HEK293 (cell line): ENCODE measurements around the gene PPP6R1.

ENCODE experiments used
- MEIS1 ChIP-seq: sonication (generic); formaldehyde crosslinking; IDR thresholded peaks from 2 replicates; pipeline ENCODE4 v1.8.1; 2022; ENCODE audit warnings: missing genetic modification reagents, mild to moderate bottlenecking, borderline replicate concordance
- ZBTB7A ChIP-seq: fragments of 450-650 bp; formaldehyde crosslinking; IDR thresholded peaks from 2 replicates; pipeline ENCODE4 v1.5.1; 2016; ENCODE audit warnings: low read depth, missing biosample characterization, missing genetic modification characterization
- ZNF645 ChIP-seq: fragments of 450-650 bp; formaldehyde crosslinking; IDR thresholded peaks from 2 replicates; pipeline ENCODE4; 2016; ENCODE audit warnings: missing biosample characterization, missing genetic modification characterization
- ZNF747 ChIP-seq: fragments of 450-650 bp; formaldehyde crosslinking; IDR thresholded peaks from 2 replicates; pipeline ENCODE4 v1.5.1; 2016; ENCODE audit warnings: missing biosample characterization, missing genetic modification characterization
- ZSCAN30 ChIP-seq: fragments of 450-650 bp; IDR thresholded peaks from 2 replicates; pipeline ENCODE4 v1.5.1; 2018; ENCODE audit warnings: missing biosample characterization, mild to moderate bottlenecking, missing genetic modification characterization, moderate library complexity
- TF ChIP-seq, protein P1 (sequence below): fragments of 450-650 bp; formaldehyde crosslinking; optimal IDR thresholded peaks from 2 replicates; pipeline ENCODE3; 2016; ENCODE audit warnings: missing biosample characterization, mild to moderate bottlenecking, missing genetic modification characterization
- TF ChIP-seq, protein P2 (sequence below): fragments of 450-650 bp; formaldehyde crosslinking; IDR thresholded peaks from 2 replicates; pipeline ENCODE4 v1.5.1; 2016; ENCODE audit warnings: missing biosample characterization, missing genetic modification characterization
- TF ChIP-seq, protein P3 (sequence below): fragments of 450-650 bp; formaldehyde crosslinking; IDR thresholded peaks from 2 replicates; pipeline ENCODE4 v1.5.1; 2016; ENCODE audit warnings: missing biosample characterization, missing genetic modification characterization, low read depth

- TF ChIP-seq, protein P1, sequence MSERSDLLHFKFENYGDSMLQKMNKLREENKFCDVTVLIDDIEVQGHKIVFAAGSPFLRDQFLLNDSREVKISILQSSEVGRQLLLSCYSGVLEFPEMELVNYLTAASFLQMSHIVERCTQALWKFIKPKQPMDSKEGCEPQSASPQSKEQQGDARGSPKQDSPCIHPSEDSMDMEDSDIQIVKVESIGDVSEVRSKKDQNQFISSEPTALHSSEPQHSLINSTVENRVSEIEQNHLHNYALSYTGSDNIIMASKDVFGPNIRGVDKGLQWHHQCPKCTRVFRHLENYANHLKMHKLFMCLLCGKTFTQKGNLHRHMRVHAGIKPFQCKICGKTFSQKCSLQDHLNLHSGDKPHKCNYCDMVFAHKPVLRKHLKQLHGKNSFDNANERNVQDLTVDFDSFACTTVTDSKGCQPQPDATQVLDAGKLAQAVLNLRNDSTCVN (tag by site-specific recombination): no peak
- TF ChIP-seq, protein P2, sequence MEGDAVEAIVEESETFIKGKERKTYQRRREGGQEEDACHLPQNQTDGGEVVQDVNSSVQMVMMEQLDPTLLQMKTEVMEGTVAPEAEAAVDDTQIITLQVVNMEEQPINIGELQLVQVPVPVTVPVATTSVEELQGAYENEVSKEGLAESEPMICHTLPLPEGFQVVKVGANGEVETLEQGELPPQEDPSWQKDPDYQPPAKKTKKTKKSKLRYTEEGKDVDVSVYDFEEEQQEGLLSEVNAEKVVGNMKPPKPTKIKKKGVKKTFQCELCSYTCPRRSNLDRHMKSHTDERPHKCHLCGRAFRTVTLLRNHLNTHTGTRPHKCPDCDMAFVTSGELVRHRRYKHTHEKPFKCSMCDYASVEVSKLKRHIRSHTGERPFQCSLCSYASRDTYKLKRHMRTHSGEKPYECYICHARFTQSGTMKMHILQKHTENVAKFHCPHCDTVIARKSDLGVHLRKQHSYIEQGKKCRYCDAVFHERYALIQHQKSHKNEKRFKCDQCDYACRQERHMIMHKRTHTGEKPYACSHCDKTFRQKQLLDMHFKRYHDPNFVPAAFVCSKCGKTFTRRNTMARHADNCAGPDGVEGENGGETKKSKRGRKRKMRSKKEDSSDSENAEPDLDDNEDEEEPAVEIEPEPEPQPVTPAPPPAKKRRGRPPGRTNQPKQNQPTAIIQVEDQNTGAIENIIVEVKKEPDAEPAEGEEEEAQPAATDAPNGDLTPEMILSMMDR (tag by site-specific recombination): no peak
- TF ChIP-seq ZNF645 (tag by site-specific recombination): no peak
- TF ChIP-seq, protein P3, sequence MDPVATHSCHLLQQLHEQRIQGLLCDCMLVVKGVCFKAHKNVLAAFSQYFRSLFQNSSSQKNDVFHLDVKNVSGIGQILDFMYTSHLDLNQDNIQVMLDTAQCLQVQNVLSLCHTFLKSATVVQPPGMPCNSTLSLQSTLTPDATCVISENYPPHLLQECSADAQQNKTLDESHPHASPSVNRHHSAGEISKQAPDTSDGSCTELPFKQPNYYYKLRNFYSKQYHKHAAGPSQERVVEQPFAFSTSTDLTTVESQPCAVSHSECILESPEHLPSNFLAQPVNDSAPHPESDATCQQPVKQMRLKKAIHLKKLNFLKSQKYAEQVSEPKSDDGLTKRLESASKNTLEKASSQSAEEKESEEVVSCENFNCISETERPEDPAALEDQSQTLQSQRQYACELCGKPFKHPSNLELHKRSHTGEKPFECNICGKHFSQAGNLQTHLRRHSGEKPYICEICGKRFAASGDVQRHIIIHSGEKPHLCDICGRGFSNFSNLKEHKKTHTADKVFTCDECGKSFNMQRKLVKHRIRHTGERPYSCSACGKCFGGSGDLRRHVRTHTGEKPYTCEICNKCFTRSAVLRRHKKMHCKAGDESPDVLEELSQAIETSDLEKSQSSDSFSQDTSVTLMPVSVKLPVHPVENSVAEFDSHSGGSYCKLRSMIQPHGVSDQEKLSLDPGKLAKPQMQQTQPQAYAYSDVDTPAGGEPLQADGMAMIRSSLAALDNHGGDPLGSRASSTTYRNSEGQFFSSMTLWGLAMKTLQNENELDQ (tag by site-specific recombination): no peak
- no peak for TF ChIP-seq ZBTB7A (tag by site-specific recombination)
- TF ChIP-seq MEIS1: no peak
- no peak for TF ChIP-seq ZSCAN30
- TF ChIP-seq ZNF747 (tag by site-specific recombination): no peak
These were observed 59.1 kb downstream of the PPP6R1 start for GRCh38 chr19:55199620-55200204.
